Raji (cell line): ENCODE data around the gene ZNF423.

Source experiments
- POLR2A ChIP-seq: IDR thresholded peaks from 2 replicates; pipeline ENCODE4 v1.6.1; 2011; ENCODE audit warnings: low read depth, low read length, control low read depth; ENCODE audit not compliant: insufficient read depth

ZNF423 gene

GRCh38 chr16:49498666-49499413, 357.1 kb downstream of the ZNF423 start:
- TF ChIP-seq POLR2A = no peak

DNA sequence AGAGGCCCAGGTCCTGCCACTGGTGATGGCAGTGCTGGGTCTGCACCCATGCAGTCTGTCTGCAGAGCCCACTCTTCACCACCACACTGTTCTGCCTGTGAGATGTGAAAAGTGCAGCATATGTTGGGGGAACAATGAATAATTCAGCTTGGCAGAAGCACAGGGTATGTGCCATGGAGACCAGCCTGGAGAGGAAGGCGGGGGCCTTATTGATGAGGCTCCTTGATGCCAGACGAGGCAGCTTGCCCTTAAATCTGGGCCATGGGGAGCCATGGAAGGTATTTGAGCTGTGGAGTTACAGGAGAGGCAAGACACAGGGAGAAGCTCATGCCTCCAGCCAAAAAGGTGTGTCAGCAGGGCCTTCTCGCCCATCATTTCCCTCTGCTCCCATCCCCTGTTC, 357.6 kb downstream of the ZNF423 start:
- no peak for TF ChIP-seq POLR2A

DNA sequence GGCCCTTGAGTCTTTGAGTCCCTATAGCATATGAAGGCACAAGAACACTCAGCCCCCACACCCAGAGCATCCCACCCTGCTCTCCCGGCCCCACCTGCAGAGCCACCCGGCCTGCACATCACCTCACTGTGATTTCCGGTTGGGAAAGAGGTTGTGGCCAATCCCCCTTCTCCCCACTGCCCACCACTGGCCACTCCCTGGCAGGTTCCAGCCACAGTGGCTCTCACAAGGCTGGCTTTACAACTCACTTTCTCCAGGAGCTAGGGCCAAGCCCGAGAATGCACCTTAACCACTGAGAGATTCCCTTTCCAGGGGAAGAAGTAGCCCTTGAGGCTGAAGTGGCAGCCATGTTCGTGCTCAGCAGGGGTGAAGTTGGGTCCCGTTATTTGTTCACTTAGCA, 358.4 kb downstream of the ZNF423 start:
- TF ChIP-seq POLR2A = no peak

DNA sequence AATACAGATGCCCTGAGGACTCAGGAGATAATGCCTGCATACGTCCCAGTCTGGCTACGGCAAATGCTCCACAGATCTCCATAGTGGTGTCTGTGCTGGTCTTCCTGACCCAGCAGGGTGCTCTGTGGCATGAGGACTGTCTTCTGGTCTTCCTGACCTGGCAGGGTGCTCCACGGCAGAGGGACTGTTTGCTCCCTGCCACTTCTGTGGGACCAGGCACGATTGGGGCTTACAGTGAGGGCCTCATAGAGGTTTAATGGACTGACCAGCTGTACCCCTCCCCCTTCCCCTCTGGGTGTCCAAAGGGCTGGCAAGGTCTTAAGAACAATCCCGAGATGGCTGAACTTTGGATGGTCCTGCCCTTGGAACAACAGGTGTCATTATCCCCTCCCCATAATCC, 359.3 kb downstream of the ZNF423 start:
- TF ChIP-seq POLR2A = no peak

- no peak for TF ChIP-seq POLR2A
Observed at GRCh38 chr16:49495596-49496355, 360.1 kb downstream of the ZNF423 start.

DNA sequence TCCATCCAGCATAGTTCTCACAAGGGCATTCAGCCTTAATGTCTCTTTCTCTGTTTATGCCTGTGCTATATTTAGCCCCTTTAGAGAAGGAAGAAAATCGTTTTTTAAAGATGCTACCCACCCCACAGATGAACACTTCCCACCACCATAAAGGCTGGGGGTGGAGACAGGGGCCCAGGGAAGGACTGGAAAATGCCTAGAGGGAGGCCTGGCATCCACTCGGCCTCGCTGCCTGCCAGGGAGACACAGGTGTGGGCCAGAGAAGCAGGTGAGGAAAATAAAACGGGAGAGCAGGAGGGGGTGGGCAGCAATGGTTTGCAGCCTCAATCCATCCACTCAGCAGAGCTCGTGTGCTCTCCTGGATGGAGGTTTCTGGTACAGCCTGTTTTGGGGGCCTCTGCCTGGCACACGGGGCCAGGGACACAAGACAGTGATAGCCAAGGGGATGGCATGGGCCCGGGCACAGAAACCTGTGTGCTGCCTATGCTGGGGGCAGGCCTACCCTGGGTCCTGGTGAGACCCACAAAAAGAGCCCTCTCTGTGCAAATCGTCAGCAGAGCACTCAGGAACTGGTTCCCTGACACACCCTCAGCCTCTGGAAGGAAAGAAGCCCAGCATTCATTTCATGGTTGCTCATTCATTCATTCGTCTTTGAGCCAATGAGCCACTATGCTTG, 360.9 kb downstream of the ZNF423 start:
- TF ChIP-seq POLR2A = no peak

DNA sequence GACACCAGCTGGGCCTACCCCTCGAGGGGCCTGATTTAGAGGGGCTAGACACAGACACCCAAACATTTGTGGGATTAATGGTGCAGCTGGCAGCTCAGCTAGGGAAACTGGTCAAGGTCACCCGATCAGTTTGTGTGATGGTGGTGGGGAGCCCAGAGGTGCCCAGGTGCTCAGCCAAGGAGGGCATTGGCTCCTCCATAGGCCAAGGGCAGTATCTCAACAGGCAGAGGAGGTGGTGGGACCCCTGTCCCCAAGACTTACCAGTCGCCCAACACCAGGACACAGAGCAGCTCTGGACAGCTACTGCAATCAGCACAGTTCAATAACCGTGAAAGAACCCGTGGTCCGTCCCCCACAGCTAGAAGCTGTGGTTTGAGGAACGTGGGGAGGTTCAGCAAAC, 361.4 kb downstream of the ZNF423 start:
- no peak for TF ChIP-seq POLR2A

- TF ChIP-seq POLR2A = no peak
Observed at GRCh38 chr16:49493836-49494235, 362.1 kb downstream of the ZNF423 start.

GRCh38 chr16:49492896-49493626, 362.9 kb downstream of the ZNF423 start:
- no peak for TF ChIP-seq POLR2A

- TF ChIP-seq POLR2A = no peak
Observed at GRCh38 chr16:49491771-49492761, 363.8 kb downstream of the ZNF423 start.

- TF ChIP-seq POLR2A = no peak
Observed at GRCh38 chr16:49491106-49491670, 364.7 kb downstream of the ZNF423 start.

GRCh38 chr16:49490321-49490705, 365.6 kb downstream of the ZNF423 start:
- no peak for TF ChIP-seq POLR2A

DNA sequence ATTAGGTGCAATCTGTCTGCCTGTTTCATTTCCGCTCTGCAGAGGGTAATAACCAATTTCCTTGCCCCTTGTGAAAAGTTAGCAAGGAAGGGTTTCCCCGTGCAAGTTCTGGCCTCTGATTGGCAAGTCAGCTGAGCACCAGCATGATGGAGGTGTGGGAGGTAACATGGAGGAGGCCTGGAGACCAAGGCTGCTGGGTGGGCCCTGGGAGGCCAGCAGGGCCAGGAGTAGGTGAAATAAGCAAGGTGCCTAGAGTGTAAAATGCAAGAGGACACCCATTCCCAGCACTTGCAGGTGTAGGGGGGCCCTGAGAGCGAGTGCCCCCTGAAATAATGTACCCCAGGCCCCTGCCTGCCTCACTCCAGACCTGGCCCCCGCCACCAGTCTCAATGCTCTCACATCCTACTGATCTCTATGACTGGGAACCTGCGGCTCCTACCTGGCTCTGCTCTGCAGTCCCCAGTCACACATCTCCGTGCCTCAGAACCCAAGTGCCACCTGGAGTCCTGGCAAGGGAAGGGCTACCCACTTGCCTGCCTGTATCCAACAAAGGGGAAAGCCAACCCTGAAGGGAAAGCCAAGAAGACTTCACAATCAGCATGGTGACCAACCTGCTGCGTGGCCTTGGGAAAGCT, 366.1 kb downstream of the ZNF423 start:
- no peak for TF ChIP-seq POLR2A
